ENCODE results near the gene HYAL2.

GRCh38 chr3:50323614-50324199 is 1.2 kb upstream of the HYAL2 start:
- TF ChIP-seq CTCF (IDR thresholded peaks at IDR 0.05; ENCODE audit: borderline replicate concordance, extremely low read depth, low read length, poor library complexity, severe bottlenecking): no peak
- no peak for TF ChIP-seq EZH2 (IDR thresholded peaks at IDR 0.05; ENCODE audit: borderline replicate concordance, low read depth, low read length, severe bottlenecking)
